HS-27A (cell line): Measurements from ENCODE around the gene MRGPRD.

Experiments
- DNase-seq: peaks from one replicate; pipeline ENCODE4 v3.0.0-alpha.2; 2012; ENCODE audit warnings: low read depth, missing footprints

Gene MRGPRD

DNA sequence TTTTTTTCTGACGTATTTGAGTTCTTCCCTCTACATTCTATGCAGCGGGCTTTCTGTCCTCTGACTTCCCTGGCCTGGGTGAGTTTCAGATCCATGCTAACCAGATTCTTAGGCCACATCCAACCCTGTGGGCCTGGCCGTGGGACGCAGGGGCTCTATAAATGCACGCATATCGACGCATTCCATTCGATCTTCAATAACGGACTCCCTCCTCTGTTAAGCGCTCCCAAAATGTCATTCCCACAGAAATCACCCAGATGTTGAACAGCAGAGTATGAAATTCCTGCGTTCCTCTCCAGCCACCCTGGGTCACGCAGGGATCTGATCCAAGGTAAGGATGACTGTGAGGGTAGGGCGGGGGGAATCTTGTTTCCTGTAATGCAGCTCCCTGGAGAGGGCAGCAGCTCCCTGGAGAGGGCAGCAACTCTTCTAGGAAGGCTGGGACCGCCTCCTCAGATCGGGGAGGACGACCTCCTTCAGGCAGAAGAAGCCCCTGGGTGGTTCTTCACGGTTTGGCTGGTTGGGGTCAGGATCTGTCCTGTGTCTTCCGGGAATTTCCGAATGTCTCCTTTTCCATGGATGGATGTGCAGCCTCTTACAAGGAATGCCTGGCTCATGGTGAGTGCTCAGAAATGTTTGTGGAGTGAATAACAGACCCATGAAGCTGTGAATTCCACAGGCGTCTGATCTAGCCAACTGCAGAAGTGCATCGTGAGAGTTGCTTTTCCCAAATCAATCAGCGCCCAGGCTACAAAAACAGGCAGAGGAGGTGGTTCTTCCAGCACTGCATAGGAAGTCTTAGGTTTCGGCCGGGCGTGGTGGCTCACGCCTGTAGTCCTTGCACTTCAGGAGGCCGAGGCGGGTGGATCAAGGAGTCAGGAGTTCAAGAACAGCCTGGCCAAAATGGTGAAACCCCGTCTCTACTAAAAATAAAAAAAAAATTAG, 12.2 kb downstream of the MRGPRD start:
- no peak for DNase-seq

DNA sequence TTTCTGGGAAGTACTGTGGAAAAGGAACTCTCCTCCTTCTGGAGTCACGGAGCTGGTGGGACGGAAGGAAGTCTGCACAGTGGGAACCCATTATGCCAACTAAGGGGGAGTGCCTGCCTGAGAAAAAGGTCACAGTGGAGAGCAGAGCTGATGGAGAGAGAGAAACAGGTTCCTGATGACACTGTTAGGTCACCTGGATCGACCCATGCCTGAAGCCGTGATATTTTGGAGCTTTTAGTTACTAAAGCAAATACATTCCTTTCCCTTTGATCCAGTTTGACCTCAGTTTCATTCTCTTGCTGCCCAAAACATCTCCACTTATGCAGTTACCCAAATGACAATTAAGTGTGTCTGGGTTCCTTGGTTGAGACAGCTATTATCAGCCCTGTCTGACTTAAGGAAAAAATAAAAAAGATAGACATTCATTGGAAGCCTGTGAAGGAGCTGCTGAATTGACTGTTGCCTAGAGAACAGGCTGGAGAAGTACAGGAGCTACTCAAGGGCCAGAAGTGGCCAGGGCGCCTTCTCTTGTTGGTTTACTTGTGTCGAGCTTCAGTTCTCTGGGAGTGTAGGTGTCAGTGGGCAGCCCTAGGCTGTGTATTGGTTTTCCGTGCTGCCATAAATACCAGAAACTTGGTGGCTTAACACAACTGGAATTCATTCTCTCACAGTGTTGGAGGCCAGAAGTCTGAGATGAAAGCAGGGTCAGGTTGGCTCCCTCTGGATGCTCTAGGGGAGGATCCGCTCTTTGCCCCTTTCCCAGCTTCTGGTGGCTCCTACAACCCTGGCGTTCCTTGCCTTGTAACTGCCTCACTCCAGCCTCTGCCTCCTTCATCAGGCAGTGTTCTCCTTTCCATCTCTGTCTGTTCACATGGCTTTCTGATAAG, 13.6 kb downstream of the MRGPRD start:
- DNase-seq, result no peak

DNA sequence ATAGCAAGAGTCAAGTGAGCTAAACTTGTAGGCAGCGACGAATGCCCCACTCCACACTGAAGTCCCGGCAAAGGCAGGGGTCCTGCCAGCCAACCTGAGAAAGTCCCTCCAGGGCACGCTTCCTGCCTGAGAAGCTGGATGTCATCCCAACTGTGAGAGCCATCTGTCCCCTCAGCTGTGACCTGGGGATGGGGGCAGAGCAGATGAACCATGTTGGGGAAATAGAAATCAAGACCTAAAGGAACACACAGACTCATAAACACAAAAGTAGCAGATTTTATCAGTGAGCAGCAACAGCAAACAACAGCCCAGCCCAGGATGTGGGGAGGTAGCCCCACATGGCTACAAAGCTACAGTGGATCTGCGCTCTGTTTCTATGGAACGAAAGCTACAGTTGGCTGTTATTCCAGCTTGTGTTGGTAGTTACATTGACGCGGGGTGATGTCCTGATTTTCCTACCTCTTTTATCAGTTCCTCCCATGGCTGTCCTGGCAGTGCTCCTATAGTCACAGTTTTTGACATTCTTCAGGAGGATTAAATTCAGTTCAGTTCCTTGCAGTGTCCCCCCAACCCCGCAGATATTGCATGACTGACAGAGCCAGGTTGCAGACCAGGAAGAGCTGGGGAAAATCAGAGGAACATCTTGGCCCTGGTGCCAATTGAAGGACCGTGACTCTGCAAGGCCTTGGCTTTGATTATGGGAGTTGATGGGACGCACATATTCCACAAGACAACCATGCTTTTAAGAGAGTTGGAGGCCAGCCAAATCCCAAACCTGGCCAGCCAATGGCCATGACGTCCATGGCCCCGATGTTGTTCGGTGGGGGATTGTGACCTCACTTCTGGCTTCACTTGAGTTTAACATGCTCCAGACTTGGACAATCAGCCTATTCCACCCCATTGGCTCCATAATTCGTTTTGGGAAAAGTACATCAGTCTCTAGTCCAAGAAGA, 14.6 kb downstream of the MRGPRD start:
- no peak for DNase-seq

DNA sequence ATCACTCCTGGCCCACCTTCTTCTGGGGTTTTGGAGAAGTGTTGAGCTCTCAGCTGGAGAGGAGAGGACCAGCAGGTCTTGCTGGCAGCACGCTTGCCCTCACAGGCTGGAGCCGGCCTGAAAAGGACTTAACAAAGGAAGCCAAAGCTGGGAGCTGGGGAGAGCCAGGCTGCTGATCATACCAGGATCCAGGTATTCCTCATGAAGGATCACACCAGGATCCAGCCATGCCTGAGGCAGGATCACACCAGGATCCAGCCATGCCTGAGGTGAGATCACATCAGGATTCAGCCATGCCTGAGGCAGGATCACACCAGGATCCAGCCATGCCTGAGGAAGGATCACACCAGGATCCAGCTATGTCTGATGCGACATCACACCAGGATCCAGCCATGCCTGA, 17.0 kb downstream of the MRGPRD start:
- DNase-seq, result no peak

DNA sequence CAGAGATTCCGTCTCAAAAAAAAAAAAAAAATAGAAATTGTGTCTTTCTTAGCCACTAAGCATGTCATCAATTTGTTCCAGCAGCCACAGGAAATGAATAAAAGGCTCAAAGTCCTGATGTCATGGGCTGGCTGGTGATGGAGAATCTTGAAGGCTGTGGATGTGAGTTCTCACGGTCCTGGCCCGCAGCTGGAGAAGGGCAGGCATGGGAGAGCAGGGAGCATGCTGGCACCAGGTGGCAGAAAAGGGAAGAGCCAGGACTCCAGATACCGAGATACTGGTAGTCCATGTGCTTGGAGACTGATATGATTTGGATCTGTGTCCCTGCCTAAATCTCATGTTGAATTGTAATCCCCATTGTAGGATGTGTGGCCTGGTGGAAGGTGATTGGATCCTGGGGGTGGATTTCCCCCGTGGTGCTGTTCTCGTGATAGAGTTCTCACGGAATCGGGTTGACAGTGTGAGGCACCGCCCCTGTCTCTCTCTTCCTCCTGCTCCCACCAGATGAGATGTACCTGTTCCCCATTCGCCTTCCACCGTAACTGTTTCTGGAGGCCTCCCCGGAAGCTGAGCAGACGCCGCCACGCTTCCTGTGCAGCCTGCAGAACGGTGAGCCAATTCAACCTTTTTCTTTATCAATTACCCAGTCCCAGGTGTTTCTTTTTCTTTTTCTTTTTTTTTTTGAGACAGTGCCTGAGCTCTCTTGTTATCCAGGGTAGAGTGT, 18.1 kb downstream of the MRGPRD start:
- no peak for DNase-seq

DNA sequence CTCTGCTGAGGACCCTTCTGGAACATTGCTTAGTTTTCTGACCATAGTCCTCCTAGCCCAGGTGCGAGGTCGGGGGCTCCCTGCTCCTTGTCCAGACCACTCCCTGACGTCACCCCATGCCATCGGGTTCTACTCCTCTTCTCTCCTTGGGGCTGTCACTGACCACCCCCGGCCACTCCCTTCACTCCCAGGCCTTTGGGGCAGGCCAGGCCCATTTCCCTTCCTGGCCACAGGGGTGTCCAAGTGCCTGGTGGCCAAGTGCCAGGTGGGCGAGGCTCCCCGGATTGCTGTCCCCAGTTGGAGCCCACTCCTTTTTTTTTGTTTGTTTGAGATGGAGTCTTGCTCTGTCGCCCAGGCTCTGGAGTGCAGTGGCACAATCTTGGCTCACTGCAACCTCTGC, 19.5 kb downstream of the MRGPRD start:
- DNase-seq, result no peak

DNA sequence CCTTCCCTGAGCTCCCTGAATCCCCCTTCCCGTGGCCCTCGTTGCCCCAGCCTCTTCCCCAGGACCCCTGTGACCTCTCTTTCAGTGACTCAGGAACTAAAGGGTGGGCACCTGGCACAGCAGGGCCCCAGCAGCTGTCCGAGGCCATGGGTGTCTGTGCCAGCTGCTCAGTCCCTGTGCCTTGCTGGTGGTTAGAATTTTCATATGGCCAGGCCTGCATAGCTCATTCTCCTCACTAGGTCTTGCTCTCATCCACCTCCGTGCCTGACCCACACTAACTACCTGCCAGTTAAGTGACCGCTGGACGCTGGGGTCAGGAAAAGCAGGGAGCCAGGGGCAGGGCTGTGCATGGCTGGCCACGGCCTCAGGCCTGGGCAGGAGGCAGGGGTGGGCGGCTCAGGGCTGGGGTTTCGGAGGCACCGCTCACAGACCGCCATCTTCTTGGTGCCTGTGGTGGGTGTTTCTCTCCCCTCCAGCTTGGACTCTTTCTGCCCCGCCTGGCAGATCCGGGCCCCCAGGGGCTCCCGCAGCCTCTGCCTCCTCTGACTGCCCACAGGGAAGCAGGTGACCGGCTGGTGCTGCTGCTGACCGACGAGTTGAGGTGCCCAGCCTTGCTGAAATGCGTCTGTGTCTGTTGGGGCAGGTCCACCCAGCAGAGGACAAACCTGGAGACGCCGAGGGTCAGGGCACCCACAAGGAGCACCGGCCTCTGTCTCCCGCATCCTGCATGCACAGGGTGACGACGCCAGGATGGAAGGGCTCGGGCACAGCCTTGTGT, 20.3 kb downstream of the MRGPRD start:
- DNase-seq, result no peak

DNA sequence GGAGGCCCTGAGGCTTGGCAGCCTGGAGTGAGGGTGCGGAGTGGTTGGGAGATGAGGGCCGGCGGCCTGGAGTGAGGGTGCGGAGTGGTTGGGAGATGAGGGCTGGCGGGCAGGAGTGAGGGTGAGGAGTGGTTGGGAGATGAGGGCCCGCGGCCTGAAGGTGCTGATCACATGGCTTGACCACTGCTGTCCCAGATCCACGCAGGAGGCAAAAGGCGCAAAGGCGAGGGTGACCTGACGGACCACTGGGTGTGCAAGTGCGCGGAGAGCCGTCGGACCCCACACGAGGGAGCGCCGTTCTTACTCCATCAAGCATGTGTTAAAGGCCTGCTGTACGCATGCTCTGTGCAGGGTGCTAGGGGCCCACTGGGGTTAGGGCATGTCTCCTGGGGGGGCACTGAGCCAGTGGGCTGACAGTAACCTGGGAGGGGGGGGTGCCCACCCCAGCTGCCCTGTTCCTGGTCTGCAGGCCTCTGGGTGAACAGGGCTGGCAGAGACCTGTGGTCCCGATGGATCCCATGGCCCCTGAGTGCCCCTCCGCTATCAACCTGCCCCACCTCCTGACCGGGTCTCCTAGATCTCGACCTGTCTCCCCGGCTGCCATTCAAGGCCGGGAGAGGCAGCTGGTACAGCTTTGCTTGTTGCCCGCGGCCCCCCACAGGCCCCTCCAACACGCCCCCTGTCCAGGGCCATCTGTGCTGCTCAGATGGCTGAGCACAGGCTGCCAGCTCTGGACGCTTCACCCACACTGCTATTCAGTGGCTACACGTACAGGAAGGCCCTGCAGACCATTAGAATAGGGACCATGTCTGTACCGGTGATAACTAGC, 21.1 kb downstream of the MRGPRD start:
- DNase-seq, result no peak

DNA sequence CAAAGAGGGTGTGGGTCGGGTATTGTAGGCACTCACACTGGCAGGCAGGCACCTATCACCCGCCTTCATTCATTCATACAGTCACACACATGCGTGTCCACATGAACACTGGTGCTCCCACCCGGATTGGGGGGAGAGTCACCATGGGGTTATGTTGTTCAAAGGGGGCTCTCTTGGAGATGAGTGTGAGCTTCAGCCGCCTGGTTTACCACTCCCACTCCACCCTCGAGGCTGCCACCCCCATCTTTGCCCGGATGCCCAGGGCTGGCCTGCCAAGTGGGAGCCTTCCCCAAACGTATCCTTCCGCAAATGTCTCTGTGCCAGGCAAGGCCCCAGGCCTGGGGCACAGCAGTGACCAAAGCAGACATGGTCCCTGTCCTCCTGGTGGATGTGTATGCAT, 22.6 kb downstream of the MRGPRD start:
- no peak for DNase-seq

DNA sequence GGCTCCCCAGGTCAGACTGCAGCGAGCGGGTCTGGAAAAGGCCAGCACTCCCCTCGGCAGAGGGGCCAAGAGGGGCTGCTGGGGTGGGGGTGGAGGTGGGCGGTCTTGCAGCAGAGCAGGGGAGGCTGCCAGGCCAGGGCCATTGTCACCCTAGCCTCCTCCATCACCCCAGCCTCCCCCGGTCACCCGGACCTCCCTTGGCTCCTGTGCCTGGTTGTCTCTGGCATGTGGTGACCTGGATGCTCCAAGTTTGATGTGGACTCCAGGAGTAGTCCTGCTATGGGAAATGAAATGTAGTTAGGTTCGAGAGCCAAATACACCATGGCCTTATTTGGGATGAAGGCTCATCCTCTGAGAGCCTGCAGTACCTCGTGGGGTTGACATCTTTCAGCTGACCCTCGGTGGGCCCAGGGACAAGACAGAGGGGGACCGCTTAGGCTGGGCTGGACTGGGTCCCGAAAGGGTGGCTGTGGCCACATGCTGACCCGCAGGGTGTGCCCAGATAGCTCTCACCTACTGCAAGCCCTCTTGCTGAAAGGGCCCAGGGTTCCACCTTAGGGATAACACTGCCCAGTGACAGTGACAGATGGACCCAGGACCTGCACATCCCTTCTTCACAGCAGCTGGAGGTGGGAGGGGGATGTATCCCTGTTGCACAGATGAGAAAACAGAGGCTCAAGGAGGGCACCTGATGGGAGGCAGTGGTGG, 24.1 kb downstream of the MRGPRD start:
- no peak for DNase-seq

DNA sequence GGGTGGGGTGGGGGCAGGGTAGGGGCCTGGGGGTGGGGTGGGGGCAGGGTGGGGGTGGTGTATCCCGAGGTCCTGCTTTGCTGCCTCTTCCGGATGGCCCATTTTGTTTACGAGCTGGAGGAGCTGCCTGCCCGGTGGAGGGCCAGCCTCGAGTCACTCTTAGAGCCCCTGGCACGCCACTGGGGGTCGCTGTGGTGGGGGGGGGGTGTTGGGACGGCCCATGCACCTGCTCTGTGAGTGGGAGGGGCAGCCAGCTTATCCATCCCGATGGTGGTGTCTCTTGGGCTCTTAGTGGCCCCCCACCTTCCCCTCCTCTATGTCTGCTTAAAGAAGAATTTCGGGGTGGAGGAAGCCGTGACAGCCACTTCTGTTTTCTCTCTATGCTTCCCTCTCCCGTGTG, 24.6 kb downstream of the MRGPRD start:
- no peak for DNase-seq

DNA sequence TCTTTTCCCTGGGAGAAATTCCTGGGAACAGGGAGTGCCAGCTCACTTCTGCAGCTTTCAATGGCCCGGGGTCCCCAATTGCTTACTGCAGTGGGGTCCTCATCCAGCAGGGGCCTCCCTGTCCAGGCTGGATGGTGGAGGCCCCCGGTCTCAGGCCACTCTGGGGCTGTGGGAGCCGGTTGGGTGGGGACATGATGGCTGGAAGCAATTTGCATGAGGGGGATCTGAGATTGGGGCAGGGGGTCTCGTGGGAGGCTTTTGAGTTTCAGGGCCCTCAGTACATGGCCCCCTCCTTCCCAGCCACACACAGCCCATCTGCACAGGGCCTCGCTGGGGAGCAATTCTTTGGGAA, 25.2 kb downstream of the MRGPRD start:
- no peak for DNase-seq

DNA sequence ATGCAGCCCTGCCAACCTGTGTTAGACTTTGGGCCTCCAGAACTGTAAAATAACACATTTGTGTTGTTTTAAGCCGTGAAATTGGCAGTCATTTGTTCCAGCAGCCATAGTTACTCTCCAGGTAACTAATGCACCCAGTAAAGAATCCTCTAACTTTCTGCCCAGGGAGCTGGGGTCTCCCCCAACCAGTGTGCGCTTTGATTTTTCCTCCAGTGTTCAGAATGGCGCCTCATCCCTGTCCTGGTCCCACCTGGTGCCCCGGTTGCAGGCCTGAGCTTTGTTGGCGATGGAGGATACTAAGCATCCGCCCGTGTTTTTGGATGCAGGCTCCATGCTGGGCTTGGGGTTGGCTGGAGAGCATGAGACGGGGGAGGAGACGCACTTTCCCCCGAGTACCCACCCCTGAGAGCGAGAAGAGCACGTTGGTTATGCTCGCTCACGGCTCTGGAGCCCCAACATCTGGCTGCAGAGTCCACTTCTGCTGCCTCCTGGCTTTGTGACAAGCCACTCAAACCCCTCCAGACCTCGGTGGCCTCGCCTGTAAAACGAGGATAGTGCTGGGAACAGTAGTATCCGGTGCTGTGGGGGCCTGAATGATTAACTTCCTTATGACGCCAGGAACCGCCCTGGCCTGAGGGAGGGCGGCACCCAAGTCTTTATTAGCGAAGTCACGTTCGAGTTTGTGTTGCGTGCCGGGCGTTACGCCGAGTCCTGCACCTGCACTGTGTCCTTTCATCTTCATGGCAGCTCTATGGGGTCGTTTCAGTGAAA, 25.8 kb downstream of the MRGPRD start:
- DNase-seq, result no peak

DNA sequence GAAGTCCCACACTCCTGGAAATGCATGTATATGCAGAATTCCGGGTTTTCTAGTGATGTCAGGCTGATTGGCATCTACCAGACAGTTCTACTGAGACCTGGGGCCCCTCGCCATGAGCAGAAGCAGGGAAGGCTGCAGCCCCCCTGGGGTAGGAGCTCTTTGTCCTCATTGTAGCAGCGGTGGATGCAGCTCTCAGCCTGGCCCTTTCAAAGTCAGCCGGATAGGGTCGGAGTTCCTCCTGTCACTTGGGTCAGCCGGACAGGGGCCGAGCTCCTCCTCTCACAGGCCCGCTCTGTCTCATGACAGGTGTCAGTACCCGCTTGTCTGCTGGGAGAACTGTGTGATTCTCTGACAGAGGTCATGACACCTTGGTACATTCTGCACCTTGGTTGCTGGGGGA, 30.0 kb downstream of the MRGPRD start:
- no peak for DNase-seq

DNA sequence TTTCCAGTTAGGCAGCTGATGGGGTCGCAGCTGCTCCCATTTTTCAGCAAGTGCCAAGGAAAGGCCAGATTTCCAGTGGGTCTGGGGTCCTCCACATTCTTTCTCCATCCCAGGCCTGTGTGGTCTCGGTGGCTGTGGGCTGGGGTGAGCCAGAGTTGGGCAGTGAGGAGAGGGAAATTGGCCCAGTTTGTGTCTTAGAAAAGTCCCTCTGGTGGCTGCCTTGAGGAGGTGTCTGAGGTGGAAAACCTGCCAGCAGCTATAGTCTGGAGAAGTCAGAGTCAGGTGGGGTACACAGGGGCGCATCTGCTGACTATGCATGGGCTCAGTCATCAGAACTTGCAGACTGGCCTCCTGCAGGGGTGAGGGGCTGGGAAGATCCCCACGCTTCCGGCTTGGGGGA, 30.5 kb downstream of the MRGPRD start:
- no peak for DNase-seq

DNA sequence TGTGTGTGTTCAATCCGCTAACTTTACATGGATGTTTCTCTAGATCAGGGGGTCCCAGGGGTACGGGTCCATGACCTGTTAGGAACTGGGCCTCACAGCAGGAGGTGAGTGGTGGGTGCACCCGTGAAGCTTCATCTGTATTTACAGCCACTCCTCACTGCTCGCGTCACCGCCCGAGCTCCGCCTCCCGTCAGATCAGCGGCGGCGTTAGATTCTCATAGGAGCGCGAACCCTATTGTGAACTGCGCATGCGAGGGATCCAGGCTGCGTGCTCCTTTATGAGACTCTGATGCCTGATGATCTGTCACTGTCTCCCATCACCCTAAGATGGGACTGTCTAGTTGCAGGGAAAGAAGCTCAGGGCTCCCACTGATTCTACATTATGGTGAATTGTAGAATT, 31.9 kb downstream of the MRGPRD start:
- no peak for DNase-seq

DNA sequence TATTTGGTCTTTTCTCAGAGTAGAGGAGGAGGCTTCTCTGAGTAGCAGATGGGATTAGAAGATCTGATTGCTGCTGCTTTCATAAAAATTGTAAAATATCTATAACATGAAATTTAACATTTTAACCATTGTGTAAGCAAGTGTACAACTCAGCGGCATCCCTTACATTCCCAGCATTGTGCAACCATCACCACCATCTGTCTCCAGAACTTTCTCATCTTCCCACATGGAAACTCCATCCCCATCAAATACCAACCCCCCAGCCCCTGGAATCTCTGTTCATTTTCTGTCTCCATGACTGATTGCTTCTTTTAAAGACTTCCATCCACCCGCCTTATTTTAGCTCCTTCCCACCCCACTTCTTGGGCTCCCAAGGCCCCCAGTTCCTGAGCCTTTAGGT, 32.3 kb downstream of the MRGPRD start:
- DNase-seq, result no peak

DNA sequence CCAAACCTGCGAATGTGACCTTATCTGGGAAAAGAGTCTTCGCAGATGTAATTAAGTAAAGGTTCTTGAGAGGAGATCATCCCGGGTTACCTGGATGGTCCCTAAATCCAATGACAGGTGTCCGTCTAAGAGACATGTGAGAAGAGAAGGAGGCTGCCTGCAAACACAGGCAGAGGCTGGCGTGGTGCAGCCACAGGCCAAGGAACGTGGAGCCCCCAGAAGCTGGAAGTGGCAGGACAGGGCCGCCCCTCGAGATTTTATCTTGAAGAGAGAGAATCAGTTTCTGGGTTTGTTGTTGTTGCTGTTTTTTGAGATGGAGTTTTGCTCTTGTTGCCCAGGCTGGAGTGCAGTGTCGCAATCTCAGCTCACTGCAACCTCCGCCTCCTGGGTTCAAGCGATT, 33.6 kb downstream of the MRGPRD start:
- DNase-seq, result no peak
